Smooth muscle cell (in vitro differentiated cells): Measurements from ENCODE around the gene EFNA5. TPM values are rescaled to one million over a fixed set of nuclear protein-coding genes. Genes with fewer than 3 reads are reported as not detected.

Experiments used
- DNase-seq: peaks from one replicate; lab custom pipeline; 2025; ENCODE audit not compliant: unreplicated experiment; lab: John Stamatoyannopoulos, UW
- H2AFZ ChIP-seq: fragments of 200-600 bp; sonication (generic); 2 replicates; pipeline ENCODE4 v1.6.0; 2016; ENCODE audit warnings: antibody characterized with exemption, low read depth, mild to moderate bottlenecking
- H3F3A ChIP-seq: fragments of 200-600 bp; sonication (generic); 2 replicates; pipeline ENCODE4 v1.6.0; 2017; ENCODE audit warnings: antibody characterized with exemption, low read depth
- H3K27ac ChIP-seq: fragments of 200-600 bp; sonication (generic); 2 replicates; pipeline ENCODE4 v1.5.1; 2016; ENCODE audit warnings: low read depth, mild to moderate bottlenecking
- H3K27me3 ChIP-seq: fragments of 200-600 bp; sonication (generic); 2 replicates; pipeline ENCODE4 v1.6.1; 2016; ENCODE audit warnings: low read depth, mild to moderate bottlenecking
- H3K36me3 ChIP-seq: fragments of 200-600 bp; sonication (generic); 2 replicates; pipeline ENCODE4 v1.5.1; 2016; ENCODE audit warnings: low read depth
- H3K4me1 ChIP-seq: fragments of 200-600 bp; sonication (generic); 2 replicates; pipeline ENCODE4 v1.5.1; 2016; ENCODE audit warnings: low read depth
- H3K4me2 ChIP-seq: fragments of 200-600 bp; sonication (generic); 2 replicates; pipeline ENCODE4 v1.6.0; 2016; ENCODE audit warnings: mild to moderate bottlenecking
- H3K4me3 ChIP-seq: fragments of 200-600 bp; sonication (generic); 2 replicates; pipeline ENCODE4 v1.5.1; 2016; ENCODE audit warnings: mild to moderate bottlenecking
- H3K79me2 ChIP-seq: fragments of 200-600 bp; sonication (generic); 2 replicates; pipeline ENCODE4 v1.6.0; 2016; ENCODE audit warnings: low read depth, mild to moderate bottlenecking
- H3K9ac ChIP-seq: fragments of 200-600 bp; sonication (generic); 2 replicates; pipeline ENCODE4 v1.6.0; 2016; ENCODE audit warnings: low read depth
- H3K9me3 ChIP-seq: fragments of 200-600 bp; sonication (generic); replicated peaks from 2 replicates; pipeline ENCODE4 v1.5.1; 2016; ENCODE audit warnings: low read depth
- H4K20me1 ChIP-seq: fragments of 200-600 bp; sonication (generic); 2 replicates; pipeline ENCODE4 v1.6.0; 2016; ENCODE audit warnings: low read depth
- WGBS: methylation state at CpG from one replicate; pipeline ENCODE4 v1.1.7; 2016; ENCODE audit warnings: low lambda C conversion rate; 5-methylcytosine and 5-hydroxymethylcytosine counted together
- polyA plus RNA-seq: library from polyadenylated mRNA; unstranded; fragments of >200 nt; fragmentation: Nextera tagmentation; extraction: Ambion mirVana; gene quantifications from 2 replicates; pipeline ENCODE4 v1.2.1, GENCODE V29; 2016
- total RNA-seq: library from RNA; depleted of rRNA; stranded (reverse); fragments of >200 nt; gene quantifications from 2 replicates; pipeline ENCODE4 v1.2.3, GENCODE V29; 2014
- TF ChIP-seq, protein P1 (sequence below): fragments of 200-600 bp; sonication (generic); IDR thresholded peaks from 2 replicates; pipeline ENCODE4 v1.5.1; 2017; ENCODE audit warnings: borderline replicate concordance, mild to moderate bottlenecking, antibody characterized with exemption; ENCODE audit not compliant: insufficient read depth, poor library complexity, severe bottlenecking

The EFNA5 gene
- total and polyA plus RNA-seq, 2 experiments from 2014 or later = 0.32 to 8.8 TPM

DNA sequence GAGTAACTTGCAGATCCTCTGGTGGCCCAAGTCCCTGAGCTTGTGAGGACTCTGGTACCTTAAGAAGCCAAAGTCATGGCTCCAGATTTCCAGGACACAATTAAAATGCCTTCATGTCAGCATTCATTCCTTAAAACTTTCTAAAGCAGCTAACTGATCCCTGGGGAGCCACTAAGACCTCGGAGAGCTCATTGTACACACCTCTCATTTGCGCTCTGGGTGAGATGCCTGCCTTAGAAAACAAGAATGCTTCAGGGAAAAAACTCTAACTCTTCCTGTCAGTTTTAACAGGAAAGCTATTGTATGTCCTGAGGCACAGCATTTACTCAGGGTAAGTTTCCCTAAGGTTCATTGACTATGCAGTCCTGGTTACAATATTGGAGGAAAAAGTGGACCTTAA lies 285.0 kb downstream of the EFNA5 start:
- TF ChIP-seq, protein P1, sequence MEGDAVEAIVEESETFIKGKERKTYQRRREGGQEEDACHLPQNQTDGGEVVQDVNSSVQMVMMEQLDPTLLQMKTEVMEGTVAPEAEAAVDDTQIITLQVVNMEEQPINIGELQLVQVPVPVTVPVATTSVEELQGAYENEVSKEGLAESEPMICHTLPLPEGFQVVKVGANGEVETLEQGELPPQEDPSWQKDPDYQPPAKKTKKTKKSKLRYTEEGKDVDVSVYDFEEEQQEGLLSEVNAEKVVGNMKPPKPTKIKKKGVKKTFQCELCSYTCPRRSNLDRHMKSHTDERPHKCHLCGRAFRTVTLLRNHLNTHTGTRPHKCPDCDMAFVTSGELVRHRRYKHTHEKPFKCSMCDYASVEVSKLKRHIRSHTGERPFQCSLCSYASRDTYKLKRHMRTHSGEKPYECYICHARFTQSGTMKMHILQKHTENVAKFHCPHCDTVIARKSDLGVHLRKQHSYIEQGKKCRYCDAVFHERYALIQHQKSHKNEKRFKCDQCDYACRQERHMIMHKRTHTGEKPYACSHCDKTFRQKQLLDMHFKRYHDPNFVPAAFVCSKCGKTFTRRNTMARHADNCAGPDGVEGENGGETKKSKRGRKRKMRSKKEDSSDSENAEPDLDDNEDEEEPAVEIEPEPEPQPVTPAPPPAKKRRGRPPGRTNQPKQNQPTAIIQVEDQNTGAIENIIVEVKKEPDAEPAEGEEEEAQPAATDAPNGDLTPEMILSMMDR = no peak
- WGBS = 74% methylated on average over 2 of the region's 2 CpGs
- peaks cover 24% of the 10 kb centered on the region for H3K4me1 ChIP-seq

DNA sequence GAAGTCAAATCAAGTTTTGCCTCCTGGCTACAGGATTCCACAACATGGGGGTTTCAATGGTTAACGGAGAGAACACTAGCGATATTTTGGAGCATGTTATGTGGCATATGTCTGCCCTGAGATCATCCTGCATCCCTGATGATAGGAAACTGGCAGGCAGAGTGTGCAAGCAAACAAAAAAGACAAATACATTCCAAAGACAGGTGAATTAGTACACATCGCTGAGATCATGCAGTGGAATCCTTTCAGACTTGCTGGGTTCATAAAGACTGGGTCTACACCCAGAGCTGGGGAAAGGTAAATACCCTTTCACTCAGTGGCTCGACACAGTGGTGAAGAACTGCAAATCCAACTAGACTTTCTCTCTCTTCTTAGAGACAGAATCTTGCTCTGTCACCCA lies 286.5 kb downstream of the EFNA5 start:
- H3K4me3 ChIP-seq = no peak overlapping the region
- no peak overlapping the region for H3K27ac ChIP-seq
- H3F3A ChIP-seq = no peaks in the 10 kb centered on the region
- H2AFZ ChIP-seq = no peak overlapping the region
- TF ChIP-seq, protein P1 = no peak
- H3K4me1 ChIP-seq = peaks cover 24% of the 10 kb centered on the region
- no peak overlapping the region for H3K9ac ChIP-seq
- 92% methylated on average over 4 of the region's 4 CpGs for WGBS
- no peaks in the 10 kb centered on the region for H4K20me1 ChIP-seq
- no peak for DNase-seq
- no peaks in the 10 kb centered on the region for H3K79me2 ChIP-seq
- H3K27me3 ChIP-seq = no peaks in the 10 kb centered on the region
- H3K9me3 ChIP-seq = no peaks in the 10 kb centered on the region
- H3K4me2 ChIP-seq = no peak overlapping the region
- no peaks in the 10 kb centered on the region for H3K36me3 ChIP-seq

More for the DNA sequence above, 285.0 kb downstream of the EFNA5 start:
- Histone ChIP-seq H3K4me3 (no peak overlapping the region), H3K27ac (no peak overlapping the region), H3K36me3 (no peaks in the 10 kb centered on the region), H3F3A (no peaks in the 10 kb centered on the region), H3K9me3 (no peaks in the 10 kb centered on the region), H3K4me2 (no peak overlapping the region), H3K79me2 (no peaks in the 10 kb centered on the region), H2AFZ (no peak overlapping the region), H4K20me1 (no peaks in the 10 kb centered on the region), H3K9ac (no peak overlapping the region), H3K27me3 (no peaks in the 10 kb centered on the region)
- no peak for DNase-seq

DNA sequence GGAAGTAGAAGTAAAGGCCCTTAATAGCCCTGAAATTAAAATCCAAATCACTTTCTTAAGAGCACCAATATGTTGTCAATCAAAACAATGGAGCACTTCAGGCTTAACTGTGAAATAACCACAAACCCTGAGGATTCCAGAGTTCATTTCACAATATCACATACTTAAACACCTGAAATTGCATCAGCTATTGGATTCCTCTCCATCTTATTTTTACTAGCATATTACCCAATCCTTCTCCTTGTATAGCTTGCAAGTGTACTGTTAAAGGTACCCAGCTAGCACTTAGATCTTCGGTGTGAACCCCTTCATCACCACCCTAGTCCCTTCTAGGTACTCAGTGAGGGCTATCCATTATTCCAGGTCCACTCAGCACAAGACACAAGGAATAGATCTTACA lies 287.3 kb downstream of the EFNA5 start:
- DNase-seq = no peak
- no peaks in the 10 kb centered on the region for H4K20me1 ChIP-seq
- 100% methylated on average over 1 of the region's 1 CpG for WGBS
- no peak overlapping the region for H2AFZ ChIP-seq
- H3K36me3 ChIP-seq = no peaks in the 10 kb centered on the region
- H3K4me2 ChIP-seq = no peak overlapping the region
- TF ChIP-seq, protein P1 = no peak
- no peaks in the 10 kb centered on the region for H3F3A ChIP-seq
- H3K79me2 ChIP-seq = no peaks in the 10 kb centered on the region
- H3K27ac ChIP-seq = no peak overlapping the region
- no peak overlapping the region for H3K4me3 ChIP-seq
- H3K9ac ChIP-seq = no peak overlapping the region
- no peaks in the 10 kb centered on the region for H3K9me3 ChIP-seq
- no peaks in the 10 kb centered on the region for H3K27me3 ChIP-seq
- peaks cover 16% of the 10 kb centered on the region for H3K4me1 ChIP-seq

DNA sequence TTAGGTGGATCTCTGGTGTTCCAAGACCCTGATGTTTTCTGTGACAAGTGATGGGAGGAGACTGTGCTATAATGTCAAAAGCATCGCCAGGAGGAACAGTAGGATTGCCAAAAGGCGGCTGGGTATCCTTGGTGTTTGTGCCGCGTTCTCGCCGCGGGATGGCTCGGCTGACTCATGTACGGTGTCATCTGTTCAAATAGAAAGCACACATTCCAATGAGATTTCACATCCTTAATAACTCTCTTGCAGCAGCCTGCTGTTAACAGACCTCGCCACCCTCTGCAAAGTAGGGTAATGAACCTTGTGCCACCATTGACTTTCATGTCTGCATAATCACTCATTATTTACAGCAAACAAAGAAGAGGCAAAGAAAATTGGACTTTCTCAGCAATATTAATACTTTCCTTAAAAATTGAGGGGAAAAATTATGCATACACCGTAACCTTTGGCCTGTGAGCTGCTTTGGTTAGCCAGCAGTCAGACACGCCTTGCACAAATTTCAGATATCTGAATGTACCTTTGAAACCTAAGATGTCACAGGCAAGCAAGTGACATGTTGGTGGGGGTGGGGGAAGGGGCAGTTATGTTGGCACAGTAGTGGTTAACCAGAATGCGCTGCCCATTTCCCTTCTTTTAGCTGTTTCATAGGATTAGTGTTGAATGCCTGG lies 289.4 kb downstream of the EFNA5 start:
- no peaks in the 10 kb centered on the region for H3K4me1 ChIP-seq
- TF ChIP-seq, protein P1 = no peak
- H3F3A ChIP-seq = peaks cover 3% of the 10 kb centered on the region
- H4K20me1 ChIP-seq = no peaks in the 10 kb centered on the region
- no peak overlapping the region for H3K4me2 ChIP-seq
- H3K27me3 ChIP-seq = no peaks in the 10 kb centered on the region
- H3K9me3 ChIP-seq = no peaks in the 10 kb centered on the region
- H2AFZ ChIP-seq = no peak overlapping the region
- no peak overlapping the region for H3K4me3 ChIP-seq
- H3K9ac ChIP-seq = no peak overlapping the region
- H3K79me2 ChIP-seq = no peaks in the 10 kb centered on the region
- peak; percentile 1 for DNase-seq
- WGBS = 30% methylated on average over 13 of the region's 13 CpGs
- no peak overlapping the region for H3K27ac ChIP-seq
- no peaks in the 10 kb centered on the region for H3K36me3 ChIP-seq
